Measurements from ENCODE around the gene NUDC. TPM values are rescaled to one million over a fixed set of nuclear protein-coding genes. Genes with fewer than 3 reads are reported as not detected.

NUDC gene
- total and polyA plus RNA-seq, 2 of the 4 experiments (the other 2 are of a cell fraction): 34.8 to 89.8 TPM

DNA sequence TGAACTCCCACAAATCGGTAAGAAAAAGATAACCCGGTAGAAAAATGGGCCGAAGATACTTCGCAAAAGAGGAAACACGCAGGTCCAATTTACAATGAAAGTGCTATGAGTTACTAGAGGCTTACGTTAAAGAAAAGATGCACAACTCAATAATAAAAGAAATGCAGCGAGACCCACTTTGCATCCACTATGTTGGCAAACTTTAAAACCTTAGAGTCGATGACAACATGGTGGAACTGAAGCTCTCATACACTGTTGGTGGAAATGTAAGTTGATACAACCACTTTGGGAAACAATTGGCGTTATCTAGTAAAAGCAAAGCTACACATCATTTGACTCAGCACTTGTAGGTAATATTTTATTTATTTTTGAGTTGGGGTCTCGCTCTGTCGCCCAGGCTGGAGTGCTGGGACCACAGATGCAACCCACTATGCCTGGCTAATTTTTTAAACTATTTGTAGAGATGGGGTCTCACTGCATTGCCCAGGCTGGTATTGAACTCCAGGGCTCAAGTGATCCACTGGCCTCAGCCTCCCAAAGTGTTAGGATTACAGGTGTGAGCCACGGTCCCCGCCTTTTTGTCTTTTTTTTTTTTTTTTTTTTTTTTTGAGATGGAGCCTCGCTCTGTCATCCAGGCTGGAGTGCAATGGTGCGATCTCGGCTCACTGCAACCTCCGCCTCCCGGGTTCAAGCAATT, 20.6 kb upstream of the NUDC start:
- no peak for ATAC-seq (ENCODE audit: low read depth)

More for the DNA sequence above, 20.6 kb upstream of the NUDC start:
- H3K9me1 ChIP-seq (ENCODE audit: insufficient read depth, low read length): no peaks in the 10 kb centered on the region
- POLR2A ChIA-PET (ENCODE audit: unreplicated experiment): interaction anchor here (0.6 to 2.3 kb wide), 4 partner anchors 11 to 96 kb away, joined by 3 to 7 read pairs (median 3); partner anchors contain the start of gene GPN2
- no peak overlapping the region for H2BK120ac ChIP-seq (ENCODE audit: low read depth, low read length)
- H3K9ac ChIP-seq (ENCODE audit: low read depth, low read length): peak overlapping the region; percentile 71; the same call in 1 of the 2 replicates
- H3K4me3 ChIP-seq (ENCODE audit: insufficient read depth, low read depth, low read length): peak overlapping the region; percentile 86; the same call in 1 of the 2 replicates
- no peaks in the 10 kb centered on the region for H3K27me3 ChIP-seq (ENCODE audit: control insufficient read depth, insufficient read depth, low read length)
- in situ Hi-C loops (cut with MboI; ENCODE audit: low sequenced_read_pairs) (no loop called here), dilution Hi-C loops (cut with HindIII; ENCODE audit: low sequenced_read_pairs, unreplicated experiment) (no loop called here), intact Hi-C loops (cut with micrococcal nuclease) (no loop called here)
- H3K36me3 ChIP-seq (ENCODE audit: control insufficient read depth, insufficient read depth, low read length): peaks cover 5% of the 10 kb centered on the region; the same call in 1 of the 2 replicates
- no peak for DNase-seq
- H4K5ac ChIP-seq (ENCODE audit: low read depth, low read length): peak overlapping the region; percentile 90; the same call in 1 of the 2 replicates
- H2BK20ac ChIP-seq (ENCODE audit: low read depth, low read length): no peak overlapping the region
- peak overlapping the region; percentile 56 to 98 for H4K8ac ChIP-seq (ENCODE audit: low read depth in 2 of 2, low read length in 2 of 2)
- no peak for TF ChIP-seq MAZ (IDR thresholded peaks at IDR 0.05; ENCODE audit: borderline replicate concordance, low read depth, low read length)
- H2AK5ac ChIP-seq (ENCODE audit: low read depth, low read length): no peak overlapping the region
- peak overlapping the region; percentile 64 for H4K91ac ChIP-seq (ENCODE audit: insufficient read depth, low read depth, low read length)
- H2BK15ac ChIP-seq (ENCODE audit: low read depth, low read length): no peak overlapping the region
- no peaks in the 10 kb centered on the region for H3K9me3 ChIP-seq (ENCODE audit: control insufficient read depth, insufficient read depth, low read length)
- no TSS peak for BruUV-seq (replicated peaks)
- H3K4me1 ChIP-seq (ENCODE audit: control insufficient read depth, insufficient read depth, low read length): peaks cover 5% of the 10 kb centered on the region; the same call in 1 of the 2 replicates
- H2AFZ ChIP-seq (replicated peaks; ENCODE audit: low read length, poor library complexity): no peak overlapping the region
- peak overlapping the region; percentile 83 for H3K4me2 ChIP-seq (ENCODE audit: low read depth, low read length)
- peak overlapping the region; percentile 73; the same call in 1 of the 2 replicates for H3K23ac ChIP-seq (ENCODE audit: low read depth, low read length)
- H2AK9ac ChIP-seq (replicated peaks; ENCODE audit: low read depth, low read length, poor library complexity): no peak overlapping the region
- no peak overlapping the region for H3K27ac ChIP-seq (ENCODE audit: insufficient read depth, low read length)
- no peak overlapping the region for H3K18ac ChIP-seq (ENCODE audit: low read depth, low read length)
- peak overlapping the region; percentile 93; the same call in 1 of the 2 replicates for H3K56ac ChIP-seq (ENCODE audit: extremely low read depth, insufficient read depth, low read length)
- 100% methylated on average over 3 of the region's 18 CpGs; no CpG with 5 or more reads in 1 of the 2 experiments for WGBS, 2 experiments (ENCODE audit: extremely low coverage in 2 of 2, insufficient read length in 1 of 2)
- H3K79me1 ChIP-seq (ENCODE audit: low read depth in 1 of 2, low read length in 2 of 2): peaks cover 23 to 37% of the 10 kb centered on the region in 2 experiments; a peak in 3 of 4 replicates
- peak overlapping the region; percentile 80 for H2BK5ac ChIP-seq (ENCODE audit: low read depth, low read length, poor library complexity, severe bottlenecking)
- H3K4ac ChIP-seq (ENCODE audit: low read depth, low read length): peak overlapping the region; percentile 90; the same call in 1 of the 2 replicates
- CTCF ChIA-PET: interaction anchor here (0.7 kb wide), 1 partner anchor 10 kb away, joined by 3 read pairs; no protein-coding TSS in a partner anchor
- H3K14ac ChIP-seq (replicated peaks; ENCODE audit: low read depth, low read length): peak overlapping the region; percentile 97
- H4K20me1 ChIP-seq (ENCODE audit: insufficient read depth, low read length): no peaks in the 10 kb centered on the region

Measured in IMR-90 (cell line).